Anterior cingulate cortex (tissue), 58 donors: ENCODE results near the gene BSG.

Experiments used
- DNase-seq, 58 donors: peaks; one replicate each; lab custom pipeline; 2025; lab: John Stamatoyannopoulos, UW

BSG gene

DNA sequence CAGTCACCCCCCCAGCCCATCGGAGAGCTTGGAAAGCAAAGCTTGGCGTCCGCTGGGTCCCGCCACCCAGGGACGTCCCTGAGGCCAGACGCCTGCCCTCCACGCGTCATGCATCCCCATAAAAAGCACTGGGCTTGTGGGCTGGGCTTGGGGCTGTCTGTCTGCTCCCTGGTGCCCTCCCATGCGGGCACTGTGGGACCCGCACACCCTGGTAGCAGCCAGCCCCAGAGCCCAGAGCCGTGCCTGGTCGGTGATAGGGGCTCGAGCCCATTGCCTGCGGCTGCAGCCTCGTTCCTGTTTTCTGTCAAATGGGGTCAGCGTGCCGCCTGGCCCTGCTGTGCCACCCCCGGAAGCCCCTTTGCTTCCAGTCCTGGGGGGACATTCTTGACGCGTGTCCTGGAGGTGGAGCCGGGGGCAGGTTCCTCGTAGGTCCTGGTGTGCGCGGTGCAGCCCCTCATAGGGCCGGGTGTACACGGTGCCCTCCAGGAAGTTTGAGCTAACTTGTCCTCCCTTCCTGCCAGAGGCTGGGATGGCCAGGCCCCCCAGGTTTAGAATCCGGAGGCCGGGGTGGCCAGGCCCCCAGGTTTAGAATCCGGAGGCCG lies 32.9 kb upstream of the BSG start:
- DNase-seq: no peak

DNA sequence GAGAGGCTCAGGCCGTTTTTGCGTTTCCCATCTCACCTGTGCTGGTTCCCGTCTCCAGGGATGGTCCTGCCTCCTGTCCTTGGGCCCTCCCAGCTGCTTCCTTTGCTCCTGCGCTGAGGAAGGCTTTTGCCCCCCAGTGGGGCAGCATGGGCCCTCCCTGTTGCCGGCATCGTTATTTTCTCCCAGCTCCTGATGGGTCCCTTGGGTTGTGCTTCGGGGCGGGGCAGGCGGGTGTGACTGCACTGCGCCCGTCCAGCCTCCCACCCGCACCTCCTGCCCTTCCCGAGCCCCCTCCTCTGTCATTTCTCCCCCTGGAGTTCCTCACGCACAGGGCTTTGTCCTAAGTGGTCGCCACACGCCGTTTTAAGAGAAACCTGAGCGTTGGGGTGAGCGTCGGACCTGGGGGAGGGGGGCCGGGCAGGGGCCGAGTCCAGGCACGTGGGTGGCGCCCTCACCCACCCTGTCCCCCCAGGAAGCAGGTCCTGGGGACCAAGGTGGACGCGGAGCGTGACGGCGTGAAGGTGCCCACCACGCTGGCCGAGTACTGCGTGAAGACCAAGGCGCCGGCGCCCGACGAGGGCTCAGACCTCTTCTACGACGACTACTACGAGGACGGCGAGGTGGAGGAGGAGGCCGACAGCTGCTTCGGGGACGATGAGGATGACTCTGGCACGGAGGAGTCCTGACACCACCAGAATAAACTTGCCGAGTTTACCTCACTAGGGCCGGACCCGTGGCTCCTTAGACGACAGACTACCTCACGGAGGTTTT lies 31.3 kb upstream of the BSG start:
- no peak for DNase-seq

DNA sequence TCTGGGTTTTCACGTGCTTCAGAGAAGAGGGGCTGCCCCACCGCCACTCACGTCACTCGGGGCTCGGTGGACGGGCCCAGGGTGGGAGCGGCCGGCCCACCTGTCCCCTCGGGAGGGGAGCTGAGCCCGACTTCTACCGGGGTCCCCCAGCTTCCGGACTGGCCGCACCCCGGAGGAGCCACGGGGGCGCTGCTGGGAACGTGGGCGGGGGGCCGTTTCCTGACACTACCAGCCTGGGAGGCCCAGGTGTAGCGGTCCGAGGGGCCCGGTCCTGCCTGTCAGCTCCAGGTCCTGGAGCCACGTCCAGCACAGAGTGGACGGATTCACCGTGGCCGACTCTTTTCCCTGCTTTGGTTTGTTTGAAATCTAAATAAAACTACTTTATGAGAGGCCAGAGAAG lies 30.7 kb upstream of the BSG start:
- no peak for DNase-seq

DNA sequence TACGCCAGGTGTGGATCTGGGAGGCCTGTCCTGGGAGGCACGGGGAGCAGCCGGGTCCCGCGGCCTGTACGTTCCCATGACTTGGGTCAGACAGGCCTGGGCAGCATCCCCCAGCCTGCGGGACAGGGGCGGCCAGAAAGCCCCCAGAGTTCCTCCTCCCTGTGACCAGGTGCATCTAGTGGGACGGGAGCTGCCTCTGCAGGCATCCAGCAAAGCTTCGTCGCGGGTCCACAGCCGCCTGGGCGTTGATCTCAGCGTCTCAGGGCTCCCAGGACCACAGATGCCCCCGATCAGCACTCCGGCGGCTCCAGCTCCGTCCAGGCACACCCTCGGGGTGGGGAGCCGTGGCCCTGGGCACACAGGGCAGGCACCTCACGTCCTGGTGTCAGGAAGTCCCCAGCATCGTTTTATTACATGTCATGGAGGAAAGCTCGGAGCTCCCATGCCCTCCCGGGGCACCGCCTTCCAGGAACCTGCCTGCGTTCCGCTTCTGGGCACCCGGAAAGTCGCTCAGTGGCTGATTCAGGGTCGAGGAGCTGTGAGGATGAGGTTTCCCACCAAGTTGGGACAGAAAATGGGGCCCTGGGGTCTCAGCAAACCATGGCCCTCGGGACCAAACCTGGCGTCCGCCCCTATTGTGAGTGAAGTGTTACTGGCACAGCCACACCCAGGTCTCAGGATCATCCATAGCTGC lies 30.1 kb upstream of the BSG start:
- DNase-seq: no peak

DNA sequence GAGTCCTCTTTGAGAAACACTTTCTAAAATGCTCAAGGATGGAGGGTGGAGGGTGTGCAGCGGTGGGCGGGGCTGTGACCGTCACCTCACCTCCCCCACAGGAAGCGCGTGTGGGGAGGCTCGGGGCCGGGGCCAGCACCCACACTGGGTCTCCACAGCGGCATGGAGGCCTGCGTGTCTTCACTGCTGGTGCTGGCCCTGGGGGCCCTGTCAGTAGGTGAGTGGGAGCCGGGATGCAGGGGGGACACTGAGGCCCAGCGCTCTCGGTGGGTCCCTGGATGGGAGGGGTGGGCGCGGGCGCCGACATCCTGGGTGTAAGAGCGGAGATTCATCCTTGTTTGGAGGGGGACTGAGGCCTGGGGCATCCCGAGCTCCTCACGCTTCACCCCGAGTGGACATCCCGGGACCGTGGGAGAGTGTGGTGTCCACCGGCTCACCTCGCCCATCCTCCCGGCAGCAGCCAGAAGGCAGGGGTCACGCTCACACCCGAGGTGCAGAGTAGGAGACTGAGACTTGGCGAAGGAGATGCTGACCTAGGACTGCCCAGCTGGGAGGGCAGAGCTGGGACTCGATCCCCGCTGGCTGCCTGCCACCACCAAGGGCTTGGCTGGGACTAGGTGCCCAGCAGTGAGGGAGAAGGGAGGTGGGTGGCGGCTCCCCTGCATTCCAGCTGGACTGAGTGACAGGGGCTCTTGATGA lies 28.3 kb upstream of the BSG start, which contains the start of gene GZMM:
Gene GZMM, plus strand, starts transcription at position 144 of the 699 bp plus-strand sequence. Its CDS starts 19 bp downstream, at position 163.
- peak in 2 of 58 donors; percentile 4 to 14 for DNase-seq

DNA sequence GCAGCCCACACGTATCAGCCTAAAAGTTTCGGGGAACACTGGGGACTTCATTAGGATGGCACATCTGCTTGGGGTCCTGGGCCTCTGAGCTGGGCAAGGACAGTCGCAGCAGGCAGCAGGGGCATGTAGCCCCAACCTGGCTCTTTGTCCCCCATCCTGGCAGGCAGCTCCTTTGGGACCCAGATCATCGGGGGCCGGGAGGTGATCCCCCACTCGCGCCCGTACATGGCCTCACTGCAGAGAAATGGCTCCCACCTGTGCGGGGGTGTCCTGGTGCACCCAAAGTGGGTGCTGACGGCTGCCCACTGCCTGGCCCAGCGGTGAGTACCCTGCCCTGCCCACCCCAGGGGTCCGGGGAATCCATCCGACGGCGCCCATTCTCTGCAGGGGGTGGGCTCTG lies 25.3 kb upstream of the BSG start:
- no peak for DNase-seq

DNA sequence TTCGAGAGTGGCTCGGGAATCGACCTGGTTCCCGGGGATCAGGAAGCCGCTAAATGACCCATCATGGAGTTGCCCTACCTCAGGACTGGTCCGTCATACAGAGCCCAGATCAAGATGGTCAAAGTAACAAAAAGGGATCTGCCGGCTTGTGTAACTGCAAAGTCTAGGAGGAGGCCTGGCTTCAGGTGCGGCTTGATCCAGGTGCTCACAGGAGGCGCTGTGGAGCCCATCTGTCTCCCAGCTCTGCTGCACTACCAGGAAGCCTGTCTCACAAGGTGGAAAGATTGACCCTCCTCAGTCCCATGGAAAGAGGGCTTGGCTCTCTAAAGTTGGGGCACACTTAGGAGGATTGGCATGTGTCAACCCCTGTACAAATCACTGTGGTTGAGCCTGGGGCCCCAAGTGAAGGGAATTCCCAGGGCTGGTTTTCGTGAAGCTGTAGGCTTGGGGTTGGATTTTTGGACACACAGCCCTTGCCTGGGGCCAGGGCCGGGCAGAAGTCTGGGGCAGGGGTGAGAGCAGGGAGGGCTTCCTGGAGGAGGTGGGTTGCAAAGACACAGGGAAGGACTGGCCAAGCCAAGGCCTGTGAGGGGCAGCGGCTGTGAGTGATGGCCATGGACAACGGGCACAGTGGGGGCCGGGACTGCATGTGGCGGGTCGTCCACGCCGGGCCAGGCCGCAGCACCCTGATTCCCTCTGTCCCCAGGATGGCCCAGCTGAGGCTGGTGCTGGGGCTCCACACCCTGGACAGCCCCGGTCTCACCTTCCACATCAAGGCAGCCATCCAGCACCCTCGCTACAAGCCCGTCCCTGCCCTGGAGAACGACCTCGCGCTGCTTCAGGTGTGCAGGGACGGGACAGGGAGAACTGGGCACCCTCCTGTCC lies 24.3 kb upstream of the BSG start:
- DNase-seq: no peak

DNA sequence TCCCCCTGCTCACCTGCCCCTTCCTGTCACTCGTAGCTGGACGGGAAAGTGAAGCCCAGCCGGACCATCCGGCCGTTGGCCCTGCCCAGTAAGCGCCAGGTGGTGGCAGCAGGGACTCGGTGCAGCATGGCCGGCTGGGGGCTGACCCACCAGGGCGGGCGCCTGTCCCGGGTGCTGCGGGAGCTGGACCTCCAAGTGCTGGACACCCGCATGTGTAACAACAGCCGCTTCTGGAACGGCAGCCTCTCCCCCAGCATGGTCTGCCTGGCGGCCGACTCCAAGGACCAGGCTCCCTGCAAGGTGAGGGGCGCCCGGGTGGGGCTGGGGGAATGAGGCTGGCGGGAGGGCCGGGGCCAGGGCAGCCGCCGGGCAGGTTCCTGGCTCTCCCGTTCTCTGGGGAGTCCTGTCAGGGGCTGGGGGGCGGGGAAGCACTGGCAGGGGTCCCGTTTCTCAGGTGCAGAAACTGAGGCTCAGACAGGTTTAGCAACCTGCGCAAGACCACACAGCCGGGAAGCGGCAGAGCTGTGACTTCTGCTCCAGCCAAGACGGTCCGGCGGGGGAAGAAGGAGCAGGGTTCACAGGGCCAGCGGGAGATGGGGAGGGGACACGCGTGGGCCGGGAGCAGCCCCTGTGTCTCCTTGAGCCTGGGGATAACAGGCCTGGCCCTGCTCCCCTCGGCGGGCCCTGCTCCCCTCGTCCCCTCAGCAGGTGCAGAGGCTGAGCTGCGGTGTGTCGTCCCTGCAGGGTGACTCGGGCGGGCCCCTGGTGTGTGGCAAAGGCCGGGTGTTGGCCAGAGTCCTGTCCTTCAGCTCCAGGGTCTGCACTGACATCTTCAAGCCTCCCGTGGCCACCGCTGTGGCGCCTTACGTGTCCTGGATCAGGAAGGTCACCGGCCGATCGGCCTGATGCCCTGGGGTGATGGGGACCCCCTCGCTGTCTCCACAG lies 23.2 kb upstream of the BSG start:
- no peak for DNase-seq

DNA sequence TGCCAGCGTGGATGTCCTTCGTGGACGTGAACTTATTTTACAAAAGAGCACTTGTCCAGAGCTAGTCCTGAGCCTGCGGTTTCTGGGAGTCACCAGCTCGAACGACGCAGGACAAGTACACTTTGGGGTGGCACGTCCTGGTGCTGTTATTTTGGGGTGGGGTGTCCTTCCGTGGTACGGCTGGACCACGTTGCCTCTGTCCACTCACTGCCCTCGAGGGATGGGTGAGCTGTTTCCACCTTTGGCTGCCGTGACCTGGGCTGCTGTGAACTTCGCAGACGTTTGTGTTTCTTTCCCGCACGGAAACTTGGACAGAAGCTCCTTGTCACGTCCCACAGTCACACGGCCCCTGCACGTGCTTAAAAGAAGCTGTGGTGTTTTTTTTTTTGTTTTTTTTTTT lies 17.6 kb upstream of the BSG start:
- DNase-seq: no peak

DNA sequence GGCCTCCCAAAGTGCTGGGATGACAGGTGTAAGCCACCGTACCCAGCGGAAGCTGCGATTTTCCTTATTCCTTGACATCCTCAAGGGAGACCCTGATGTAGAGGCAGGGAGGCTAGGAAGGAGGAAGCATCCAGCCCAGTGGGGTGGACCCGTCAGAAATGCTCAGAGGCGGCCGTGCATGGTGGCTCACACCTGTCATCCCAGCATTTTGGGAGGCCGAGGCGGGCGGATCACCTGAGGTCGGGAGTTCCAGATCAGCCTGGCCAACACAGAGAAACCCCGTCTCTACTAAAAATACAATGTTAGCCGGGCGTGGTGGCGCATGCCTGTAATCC lies 17.0 kb upstream of the BSG start:
- DNase-seq: no peak

DNA sequence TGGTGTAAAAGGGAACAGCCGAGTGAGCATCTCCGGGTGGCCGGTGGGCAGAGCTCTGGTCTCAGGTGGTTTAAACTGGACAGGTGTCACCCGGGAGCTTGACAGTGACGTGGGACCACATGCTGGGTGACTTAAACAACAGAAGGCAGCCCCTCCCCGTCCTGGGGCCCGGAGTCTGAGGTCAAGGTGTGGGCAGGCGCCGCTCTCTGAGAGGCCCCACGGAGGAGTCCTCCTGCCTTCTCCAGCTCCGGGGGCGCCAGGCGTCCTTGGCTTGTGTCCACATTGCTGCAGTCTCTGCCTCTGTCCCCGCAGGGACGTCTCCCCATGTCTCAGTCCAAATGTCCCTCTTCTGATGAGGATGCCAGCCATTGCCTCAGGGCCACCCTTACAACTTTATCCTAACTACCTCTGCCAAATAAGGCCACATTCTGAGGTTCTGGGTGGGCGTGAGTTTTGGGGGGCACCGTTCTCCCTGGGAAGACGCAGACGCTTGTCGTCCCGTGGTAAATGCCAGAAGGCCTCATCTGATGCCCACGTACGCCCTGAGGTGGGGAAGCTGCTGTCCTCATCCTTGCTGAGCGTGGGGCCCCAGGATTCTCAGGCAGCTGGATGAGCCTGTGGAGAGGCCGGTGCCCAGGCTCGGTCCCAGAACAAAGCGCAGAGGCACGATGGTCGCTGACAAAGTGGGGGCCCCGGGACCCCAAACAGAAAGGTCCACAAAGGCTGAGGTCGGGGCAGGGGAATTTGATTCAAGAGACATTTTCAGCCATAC lies 15.6 kb upstream of the BSG start:
- no peak for DNase-seq

DNA sequence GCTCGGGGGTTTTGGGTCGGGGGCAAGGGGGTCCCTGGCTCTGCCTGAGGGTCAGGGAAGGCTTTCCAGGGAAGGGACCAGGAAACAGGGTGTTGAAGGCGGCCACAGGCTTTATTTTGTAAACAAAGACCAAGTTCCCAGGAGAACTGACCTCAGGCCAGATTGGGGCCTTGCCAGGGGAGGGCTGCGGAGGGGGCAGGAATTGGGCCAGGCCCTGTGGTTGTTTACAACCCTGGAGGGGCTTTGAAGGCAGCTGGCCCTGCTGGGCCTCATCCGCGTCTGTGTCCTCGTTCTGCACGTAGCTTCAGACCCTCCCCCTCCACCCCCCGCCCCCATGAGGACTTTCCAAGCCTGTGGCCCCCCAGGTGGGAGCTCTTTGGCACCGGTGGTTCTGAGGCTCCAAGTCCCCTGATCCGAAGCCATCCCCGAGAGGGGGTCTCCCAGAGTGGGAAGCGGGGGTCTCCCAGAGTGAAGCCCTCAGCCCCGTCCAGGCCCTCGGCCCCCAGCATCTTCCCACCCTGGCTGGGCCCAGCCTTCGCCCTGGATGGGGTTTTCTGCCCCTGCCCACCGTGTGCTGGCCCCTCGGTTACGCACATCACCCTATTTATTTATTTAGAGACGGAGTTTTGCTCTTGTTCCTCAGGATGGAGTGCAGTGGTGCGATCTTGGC lies 13.5 kb upstream of the BSG start:
- peak in 22 of 58 donors; percentile 4 to 62 (median 28) for DNase-seq

DNA sequence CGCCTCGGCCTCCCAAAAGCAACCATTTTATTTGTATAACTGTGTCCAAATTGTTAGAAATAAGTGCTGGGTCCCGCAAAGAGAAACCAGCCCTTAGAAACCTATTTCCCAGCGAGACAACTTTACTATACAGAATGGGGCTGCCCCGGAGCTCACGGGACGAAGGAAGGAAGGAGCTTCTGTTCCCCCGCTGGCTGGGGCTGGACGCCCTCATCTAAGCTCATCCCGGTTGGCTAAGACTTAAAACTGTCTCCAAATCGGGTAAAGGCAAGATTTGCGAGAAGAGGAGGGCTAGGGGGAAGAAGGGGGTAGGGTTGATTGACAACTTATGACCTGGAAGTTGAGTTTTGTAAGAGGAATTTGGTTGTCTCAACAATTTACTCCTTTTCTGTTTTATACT lies 12.3 kb upstream of the BSG start:
- no peak for DNase-seq

DNA sequence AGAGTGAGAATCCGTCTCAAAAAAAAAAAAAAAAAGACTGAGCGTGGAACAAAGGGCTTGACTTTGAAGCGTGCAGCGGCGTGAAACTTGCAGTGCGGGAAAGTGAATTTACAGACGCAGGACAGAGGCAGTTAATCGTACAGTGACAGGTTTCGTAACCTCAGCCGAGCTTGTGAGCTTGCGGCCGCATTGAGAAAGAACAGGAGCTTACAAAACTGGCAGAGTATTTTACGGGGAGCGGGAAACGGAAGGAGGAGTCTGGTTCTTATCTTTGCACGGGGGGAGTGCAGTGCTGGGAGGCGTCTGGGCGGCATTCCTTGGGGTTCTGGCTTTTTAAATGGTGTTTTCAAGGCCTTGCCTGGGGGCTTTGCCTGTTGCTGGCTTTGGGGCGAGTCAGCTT lies 6.0 kb upstream of the BSG start:
- DNase-seq: peak in 1 of 58 donors; percentile 17

DNA sequence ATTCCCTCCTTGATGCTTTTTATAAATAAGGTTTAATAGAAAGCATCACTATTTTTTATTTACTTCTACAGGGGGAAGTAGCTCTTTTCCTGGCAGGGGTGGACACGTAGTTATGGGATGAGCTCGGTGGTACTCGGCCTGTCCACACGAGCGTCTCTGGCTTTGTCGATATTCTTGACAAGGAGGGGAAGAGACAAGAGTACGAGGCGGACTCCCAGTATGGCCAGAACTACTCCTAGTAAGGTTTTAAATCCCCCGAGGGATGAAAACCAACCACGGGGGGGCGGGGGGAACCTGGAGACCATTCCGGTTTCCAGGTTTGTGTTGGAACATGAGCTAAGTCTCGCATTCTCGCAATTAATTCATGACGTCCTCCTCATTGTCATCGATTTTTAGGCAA lies 5.6 kb upstream of the BSG start:
- DNase-seq: no peak

DNA sequence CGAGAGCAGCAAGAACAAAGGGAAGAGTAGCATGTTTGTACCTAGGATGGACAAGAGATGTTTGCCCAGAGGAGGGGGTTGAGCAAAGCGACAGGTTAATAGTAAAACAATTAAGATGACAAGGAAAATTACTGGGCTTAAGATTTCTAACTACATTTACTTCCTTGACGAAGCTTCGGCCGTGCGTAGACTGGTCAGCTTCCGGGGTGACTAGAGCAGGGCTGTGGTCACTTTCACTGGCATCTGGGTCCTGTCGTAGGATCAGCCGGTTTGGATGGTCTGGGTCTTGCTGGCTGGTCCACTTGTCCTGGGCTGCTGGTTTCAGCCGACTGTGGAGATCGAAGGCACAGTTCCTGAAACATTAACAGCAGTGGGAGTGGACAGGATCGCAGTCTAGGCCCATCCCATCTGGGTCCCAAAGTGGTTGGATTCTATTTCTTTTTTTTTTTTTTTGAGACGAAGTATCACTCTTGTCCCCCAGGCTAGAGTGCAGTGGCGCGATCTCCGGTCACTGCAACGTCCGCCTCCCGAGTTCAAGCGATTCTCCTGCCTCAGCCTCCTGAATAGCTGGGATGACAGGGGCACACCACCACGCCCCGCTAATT lies 5.0 kb upstream of the BSG start:
- DNase-seq: no peak

DNA sequence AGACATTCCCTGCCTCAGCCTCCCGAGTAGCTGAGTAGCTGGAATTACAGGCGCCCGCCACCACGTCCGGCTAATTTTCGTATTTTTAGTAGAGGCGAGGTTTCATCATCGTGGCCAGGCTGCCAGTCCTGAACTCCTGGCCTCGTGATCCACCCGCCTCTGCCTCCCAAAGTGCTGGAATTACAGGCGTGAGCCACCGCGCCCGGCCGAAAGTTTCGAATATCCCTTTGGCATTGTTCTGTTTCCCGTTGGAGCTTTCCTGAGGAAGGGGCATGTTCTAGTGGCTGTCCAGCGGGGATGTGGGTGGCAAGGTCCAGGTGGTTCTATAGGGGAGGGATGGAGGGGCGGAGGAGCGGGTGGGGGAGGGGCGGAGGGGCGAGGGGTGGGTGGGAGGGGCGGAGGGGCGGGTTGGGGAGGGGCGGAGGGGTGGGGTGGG lies 2.1 kb upstream of the BSG start:
- DNase-seq: no peak
